ENCODE data around the gene UTS2B. TPM values are rescaled to one million over a fixed set of nuclear protein-coding genes. Genes with fewer than 3 reads are reported as not detected.

The UTS2B gene
- total and polyA plus RNA-seq, 10 of the 15 experiments (the other 5 are each of a cell fraction or from before 2014, with no cell fraction given): 0.15 to 0.72 (median 0.44) TPM

DNA sequence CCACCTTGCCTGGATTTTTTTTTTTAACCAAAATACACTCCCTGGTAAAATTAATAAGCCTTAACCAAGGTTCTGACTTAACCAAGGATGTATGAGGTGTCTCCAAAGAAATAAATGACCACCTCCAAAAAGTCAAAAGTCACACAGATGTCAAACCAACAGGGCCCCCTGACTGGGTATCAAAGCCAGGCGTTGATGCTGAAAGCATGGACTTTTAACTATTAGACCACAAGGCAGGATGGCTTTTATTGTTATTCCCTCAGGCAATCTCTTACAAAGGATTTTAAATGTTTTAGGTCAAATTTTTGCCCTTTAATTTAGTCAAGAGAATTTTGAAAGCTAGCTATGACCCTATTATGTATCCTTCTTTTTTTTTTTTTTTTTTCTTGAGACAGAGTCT is 70.8 kb downstream of the UTS2B start:
- Histone ChIP-seq H3K36me3 (ENCODE audit: control insufficient read depth in 2 of 2, insufficient read depth in 2 of 2, low read length in 1 of 2) (no peaks in the 10 kb centered on the region), H3K79me2 (ENCODE audit: control insufficient read depth, insufficient read depth, low read length) (no peaks in the 10 kb centered on the region), H3K4me1 (ENCODE audit: control insufficient read depth, insufficient read depth, low read length) (peaks cover 14% of the 10 kb centered on the region; the same call in 1 of the 2 replicates), H3K9me3 (replicated peaks; ENCODE audit: control insufficient read depth, insufficient read depth, low read length) (no peaks in the 10 kb centered on the region), H3K27me3 (replicated peaks in 1 of 2; ENCODE audit: control insufficient read depth in 2 of 2, insufficient read depth in 2 of 2, low read length in 1 of 2) (no peaks in the 10 kb centered on the region), H2AFZ (ENCODE audit: control insufficient read depth, low read depth, low read length) (no peak overlapping the region), H3K9ac (ENCODE audit: control insufficient read depth, insufficient read depth, low read length) (no peak overlapping the region), H3K4me2 (ENCODE audit: control insufficient read depth, insufficient read depth) (no peak overlapping the region), H3K4me3 (no peak overlapping the region), H4K20me1 (ENCODE audit: control insufficient read depth, insufficient read depth) (no peaks in the 10 kb centered on the region), H3K27ac (ENCODE audit: control insufficient read depth, insufficient read depth) (no peak overlapping the region)
- ChIA-PET CTCF (interaction anchor here (0.8 to 1.3 kb wide), 2 partner anchors 10 to 77 kb away, joined by 4 read pairs; no protein-coding TSS in a partner anchor), POLR2A (interaction anchor here (0.6 to 0.9 kb wide), 3 partner anchors 31 to 1315 kb away, joined by 3 read pairs; no protein-coding TSS in a partner anchor), RAD21 (ENCODE audit: unreplicated experiment) (no interaction called here), SMC1A (ENCODE audit: uncharacterized antibody, unreplicated experiment) (interaction anchor here (1.5 to 2.2 kb wide), 2 partner anchors 9 to 10 kb away, joined by 5 to 8 read pairs; no protein-coding TSS in a partner anchor)
- no peak for ATAC-seq
- WGBS (ENCODE audit: insufficient coverage, insufficient replicate concordance, low lambda C conversion rate, missing lambda C conversion rate): 33% methylated on average over 1 of the region's 1 CpG
- in situ Hi-C loops (cut with MboI) (no loop called here), intact Hi-C loops (cut with micrococcal nuclease; ENCODE audit: unreplicated experiment) (no loop called here)
- DNase-seq (ENCODE audit: low read depth, low spot score): no peak
- TF ChIP-seq SPI1 (IDR thresholded peaks at IDR 0.05; ENCODE audit: borderline replicate concordance, insufficient read depth, low read depth, low read length) (no peak), CREB1 (IDR thresholded peaks at IDR 0.05; ENCODE audit: low read depth) (no peak), GATAD2B (conservative IDR thresholded peaks at IDR 0.05; ENCODE audit: low read depth) (no peak), MEF2B (IDR thresholded peaks at IDR 0.05; ENCODE audit: partially characterized antibody, poor library complexity, severe bottlenecking) (no peak), CHD1 (IDR thresholded peaks at IDR 0.05; ENCODE audit: low read depth, low read length) (no peak), PAX5 (IDR thresholded peaks at IDR 0.05; ENCODE audit: borderline replicate concordance, low read depth, low read length) (no peak), POLR2AphosphoS5 (IDR thresholded peaks at IDR 0.05; ENCODE audit: low read length) (no peak), STAT1 (conservative IDR thresholded peaks at IDR 0.05) (no peak), NFIC (IDR thresholded peaks at IDR 0.05; ENCODE audit: low read depth, low read length) (no peak), BCL3 (IDR thresholded peaks at IDR 0.05; ENCODE audit: borderline replicate concordance, insufficient read depth, low read depth, low read length, poor library complexity, severe bottlenecking) (no peak), BACH1 (IDR thresholded peaks at IDR 0.05; ENCODE audit: borderline replicate concordance) (no peak), YBX1 (IDR thresholded peaks at IDR 0.05) (no peak)
- TF ChIP-seq, protein P1, sequence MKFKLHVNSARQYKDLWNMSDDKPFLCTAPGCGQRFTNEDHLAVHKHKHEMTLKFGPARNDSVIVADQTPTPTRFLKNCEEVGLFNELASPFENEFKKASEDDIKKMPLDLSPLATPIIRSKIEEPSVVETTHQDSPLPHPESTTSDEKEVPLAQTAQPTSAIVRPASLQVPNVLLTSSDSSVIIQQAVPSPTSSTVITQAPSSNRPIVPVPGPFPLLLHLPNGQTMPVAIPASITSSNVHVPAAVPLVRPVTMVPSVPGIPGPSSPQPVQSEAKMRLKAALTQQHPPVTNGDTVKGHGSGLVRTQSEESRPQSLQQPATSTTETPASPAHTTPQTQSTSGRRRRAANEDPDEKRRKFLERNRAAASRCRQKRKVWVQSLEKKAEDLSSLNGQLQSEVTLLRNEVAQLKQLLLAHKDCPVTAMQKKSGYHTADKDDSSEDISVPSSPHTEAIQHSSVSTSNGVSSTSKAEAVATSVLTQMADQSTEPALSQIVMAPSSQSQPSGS (IDR thresholded peaks at IDR 0.05; ENCODE audit: low read length): no peak
- TF ChIP-seq, protein P2, sequence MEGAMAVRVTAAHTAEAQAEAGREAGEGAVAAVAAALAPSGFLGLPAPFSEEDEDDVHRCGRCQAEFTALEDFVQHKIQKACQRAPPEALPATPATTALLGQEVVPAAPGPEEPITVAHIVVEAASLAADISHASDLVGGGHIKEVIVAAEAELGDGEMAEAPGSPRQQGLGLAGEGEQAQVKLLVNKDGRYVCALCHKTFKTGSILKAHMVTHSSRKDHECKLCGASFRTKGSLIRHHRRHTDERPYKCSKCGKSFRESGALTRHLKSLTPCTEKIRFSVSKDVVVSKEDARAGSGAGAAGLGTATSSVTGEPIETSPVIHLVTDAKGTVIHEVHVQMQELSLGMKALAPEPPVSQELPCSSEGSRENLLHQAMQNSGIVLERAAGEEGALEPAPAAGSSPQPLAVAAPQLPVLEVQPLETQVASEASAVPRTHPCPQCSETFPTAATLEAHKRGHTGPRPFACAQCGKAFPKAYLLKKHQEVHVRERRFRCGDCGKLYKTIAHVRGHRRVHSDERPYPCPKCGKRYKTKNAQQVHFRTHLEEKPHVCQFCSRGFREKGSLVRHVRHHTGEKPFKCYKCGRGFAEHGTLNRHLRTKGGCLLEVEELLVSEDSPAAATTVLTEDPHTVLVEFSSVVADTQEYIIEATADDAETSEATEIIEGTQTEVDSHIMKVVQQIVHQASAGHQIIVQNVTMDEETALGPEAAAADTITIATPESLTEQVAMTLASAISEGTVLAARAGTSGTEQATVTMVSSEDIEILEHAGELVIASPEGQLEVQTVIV (IDR thresholded peaks at IDR 0.05; ENCODE audit: borderline replicate concordance, partially characterized antibody): no peak
- BruUV-seq (replicated peaks): no TSS peak
- FAIRE-seq: no peak
